RWPE2 (cell line): ENCODE measurements around the gene SLCO3A1.

Experiments
- ATAC-seq: fragments of 200-7000 bp; cut with Tn5 transposase; 3 replicates; pipeline ENCODE4 v1.9.1; 2021; ENCODE audit warnings: low read depth
- DNase-seq: peaks from one replicate; pipeline ENCODE4 v3.0.0-alpha.2; 2020; ENCODE audit warnings: low spot score
- H3K27ac ChIP-seq: fragments of 450-650 bp; 2 replicates; pipeline ENCODE4 v1.5.1; 2017; ENCODE audit warnings: mild to moderate bottlenecking; ENCODE audit not compliant: poor library complexity, severe bottlenecking
- H3K27me3 ChIP-seq: fragments of 250-450 bp; sonication (Bioruptor Pico); 2 replicates; pipeline ENCODE4 v1.5.1; 2021; ENCODE audit warnings: mild to moderate bottlenecking, moderate library complexity; ENCODE audit not compliant: insufficient read depth, poor library complexity, severe bottlenecking
- H3K36me3 ChIP-seq: fragments of 250-450 bp; sonication (Bioruptor Pico); 2 replicates; pipeline ENCODE4 v1.5.1; 2020; ENCODE audit warnings: low read depth, mild to moderate bottlenecking, moderate library complexity
- H3K4me1 ChIP-seq: fragments of 250-450 bp; sonication (Bioruptor Pico); 2 replicates; pipeline ENCODE4 v1.5.1; 2021; ENCODE audit warnings: mild to moderate bottlenecking, moderate library complexity; ENCODE audit not compliant: insufficient read depth, poor library complexity, severe bottlenecking
- H3K4me3 ChIP-seq: fragments of 250-450 bp; sonication (Bioruptor Pico); 2 replicates; pipeline ENCODE4 v1.5.1; 2021; ENCODE audit warnings: mild to moderate bottlenecking, moderate library complexity; ENCODE audit not compliant: severe bottlenecking
- H3K9me3 ChIP-seq: fragments of 250-450 bp; sonication (Bioruptor Pico); 2 replicates; pipeline ENCODE4 v1.5.1; 2021; ENCODE audit warnings: mild to moderate bottlenecking, moderate library complexity; ENCODE audit not compliant: severe bottlenecking
- TF ChIP-seq, protein P1 (sequence below): fragments of 450-650 bp; IDR thresholded peaks from one replicate; pipeline ENCODE4 v1.5.1; 2017; ENCODE audit warnings: mild to moderate bottlenecking, moderate library complexity; ENCODE audit not compliant: poor library complexity, severe bottlenecking

Gene SLCO3A1

DNA sequence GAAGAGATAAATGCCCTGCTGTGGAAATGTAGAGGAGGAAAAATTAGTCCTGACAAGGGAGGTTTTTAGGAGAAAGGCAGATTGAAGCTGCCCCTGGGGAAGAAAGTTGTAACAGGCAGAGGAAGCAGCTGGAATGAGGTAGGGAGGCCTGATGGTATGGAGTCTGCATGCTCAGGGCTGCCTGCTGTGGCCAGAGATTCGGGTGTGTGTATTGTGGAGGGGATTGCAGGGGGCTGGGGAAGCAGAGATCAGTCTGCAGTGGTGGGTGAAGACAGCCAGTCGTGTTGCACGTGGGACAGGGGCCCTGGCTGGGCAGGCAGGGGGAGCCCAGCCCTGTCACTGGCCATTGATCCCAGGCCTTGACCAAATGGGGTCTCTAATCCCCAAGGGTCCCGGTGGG lies 96.5 kb downstream of the SLCO3A1 start:
- no peak for DNase-seq
- ATAC-seq: no peak
- peaks cover 66% of the 10 kb centered on the region for H3K4me1 ChIP-seq
- no peaks in the 10 kb centered on the region for H3K27me3 ChIP-seq
- H3K4me3 ChIP-seq: no peak overlapping the region
- no peaks in the 10 kb centered on the region for H3K36me3 ChIP-seq
- TF ChIP-seq, protein P1, sequence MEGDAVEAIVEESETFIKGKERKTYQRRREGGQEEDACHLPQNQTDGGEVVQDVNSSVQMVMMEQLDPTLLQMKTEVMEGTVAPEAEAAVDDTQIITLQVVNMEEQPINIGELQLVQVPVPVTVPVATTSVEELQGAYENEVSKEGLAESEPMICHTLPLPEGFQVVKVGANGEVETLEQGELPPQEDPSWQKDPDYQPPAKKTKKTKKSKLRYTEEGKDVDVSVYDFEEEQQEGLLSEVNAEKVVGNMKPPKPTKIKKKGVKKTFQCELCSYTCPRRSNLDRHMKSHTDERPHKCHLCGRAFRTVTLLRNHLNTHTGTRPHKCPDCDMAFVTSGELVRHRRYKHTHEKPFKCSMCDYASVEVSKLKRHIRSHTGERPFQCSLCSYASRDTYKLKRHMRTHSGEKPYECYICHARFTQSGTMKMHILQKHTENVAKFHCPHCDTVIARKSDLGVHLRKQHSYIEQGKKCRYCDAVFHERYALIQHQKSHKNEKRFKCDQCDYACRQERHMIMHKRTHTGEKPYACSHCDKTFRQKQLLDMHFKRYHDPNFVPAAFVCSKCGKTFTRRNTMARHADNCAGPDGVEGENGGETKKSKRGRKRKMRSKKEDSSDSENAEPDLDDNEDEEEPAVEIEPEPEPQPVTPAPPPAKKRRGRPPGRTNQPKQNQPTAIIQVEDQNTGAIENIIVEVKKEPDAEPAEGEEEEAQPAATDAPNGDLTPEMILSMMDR: no peak
- H3K9me3 ChIP-seq: no peaks in the 10 kb centered on the region
- H3K27ac ChIP-seq: peak overlapping the region; percentile 90

DNA sequence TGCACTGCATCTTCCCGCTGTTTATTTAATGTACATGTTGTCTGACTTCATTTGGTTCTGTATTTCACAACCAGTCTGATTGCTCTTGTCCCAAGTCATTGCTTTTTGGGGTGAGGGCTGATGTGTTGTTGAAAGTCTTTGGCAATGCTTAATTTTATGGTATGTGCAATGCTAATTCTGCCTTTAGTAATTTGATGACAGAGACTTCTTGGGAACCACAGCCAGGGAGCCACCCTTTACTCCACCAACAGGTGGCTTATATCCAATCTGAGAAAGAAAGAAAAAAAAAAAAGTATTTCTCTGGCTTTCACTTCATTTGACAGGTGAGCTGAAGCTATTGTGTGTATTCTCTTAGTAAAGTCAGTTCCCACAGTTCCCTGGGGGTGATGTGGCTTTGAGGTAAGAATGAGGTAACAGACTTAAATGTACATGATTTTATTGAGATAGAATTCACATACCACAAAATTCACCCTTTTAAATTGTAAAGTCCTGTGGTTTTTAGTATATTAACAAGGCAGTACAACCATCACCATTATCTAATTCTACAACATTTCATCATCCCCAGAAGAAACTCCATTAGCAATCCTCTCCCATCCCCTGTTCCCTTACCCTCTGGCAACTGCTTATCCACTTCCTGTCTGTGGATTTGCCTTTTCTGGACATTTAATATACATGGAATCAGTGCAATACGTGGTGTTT lies 97.3 kb downstream of the SLCO3A1 start:
- DNase-seq (no peak), ATAC-seq (no peak; the same call in 1 of the 3 replicates)
- peak overlapping the region; percentile 90 for H3K27ac ChIP-seq
- H3K4me1 ChIP-seq: peaks cover 69% of the 10 kb centered on the region
- no peak overlapping the region for H3K4me3 ChIP-seq
- no peaks in the 10 kb centered on the region for H3K27me3 ChIP-seq
- H3K36me3 ChIP-seq: no peaks in the 10 kb centered on the region
- no peaks in the 10 kb centered on the region for H3K9me3 ChIP-seq
- TF ChIP-seq, protein P1: peak; percentile 34

DNA sequence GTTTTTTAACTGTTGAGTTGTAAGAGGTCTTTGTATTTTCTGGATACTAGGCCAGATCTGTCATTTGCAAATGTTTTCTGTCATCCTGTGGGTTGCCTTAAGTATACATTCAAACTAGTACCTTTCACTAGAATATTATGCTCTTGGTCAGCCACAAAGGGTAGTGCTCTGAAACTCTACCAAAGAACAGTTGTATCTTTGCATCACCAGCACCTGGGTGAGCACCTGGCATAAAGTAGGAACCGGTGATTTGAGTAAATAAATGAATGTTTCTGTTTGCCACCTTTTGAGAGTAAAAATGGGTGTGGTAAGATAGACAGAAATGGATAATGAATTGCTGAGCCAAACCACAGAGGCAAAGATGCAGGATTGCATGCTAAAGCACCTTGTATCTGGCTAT lies 98.7 kb downstream of the SLCO3A1 start:
- Histone ChIP-seq H3K4me1 (peaks cover 75% of the 10 kb centered on the region), H3K27ac (peak overlapping the region; percentile 90), H3K9me3 (no peaks in the 10 kb centered on the region), H3K36me3 (no peaks in the 10 kb centered on the region), H3K27me3 (no peaks in the 10 kb centered on the region), H3K4me3 (no peak overlapping the region)
- TF ChIP-seq, protein P1: no peak
- DNase-seq (no peak), ATAC-seq (no peak)

DNA sequence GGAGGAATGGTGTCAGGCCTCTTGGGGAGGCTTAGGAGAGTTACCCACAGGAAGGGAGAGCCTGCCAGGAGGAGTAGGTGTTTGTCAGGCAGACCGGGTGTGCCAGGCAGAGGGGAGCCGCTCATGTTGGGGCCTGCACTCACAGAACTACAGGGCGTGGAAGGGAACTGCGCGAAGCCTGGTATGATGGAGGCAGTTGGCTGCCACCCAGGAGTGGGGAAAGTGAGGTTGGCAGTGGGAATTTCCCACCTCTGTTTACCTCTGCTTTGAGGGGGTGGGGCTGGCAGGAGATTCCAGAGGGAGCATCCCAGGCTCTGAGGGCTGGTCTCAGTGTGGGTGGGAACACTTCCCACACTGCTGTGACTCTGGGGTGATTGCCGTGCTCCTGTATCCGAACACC lies 99.9 kb downstream of the SLCO3A1 start:
- Histone ChIP-seq H3K36me3 (no peaks in the 10 kb centered on the region), H3K4me3 (no peak overlapping the region), H3K9me3 (no peaks in the 10 kb centered on the region), H3K4me1 (peaks cover 64% of the 10 kb centered on the region), H3K27me3 (no peaks in the 10 kb centered on the region), H3K27ac (peak overlapping the region; percentile 90)
- TF ChIP-seq, protein P1: no peak
- DNase-seq (peak; percentile 95), ATAC-seq (peak; percentile 80)

- no peak for DNase-seq
- Histone ChIP-seq H3K36me3 (no peaks in the 10 kb centered on the region), H3K27ac (peak overlapping the region; percentile 90), H3K4me3 (no peak overlapping the region), H3K4me1 (peaks cover 56% of the 10 kb centered on the region), H3K9me3 (no peaks in the 10 kb centered on the region), H3K27me3 (no peaks in the 10 kb centered on the region)
- ATAC-seq: 0 out of 3 replicates have a peak, but pooled peaks have one; percentile 0
- TF ChIP-seq, protein P1: no peak
Observed at GRCh38 chr15:91954292-91954691, 100.8 kb downstream of the SLCO3A1 start.
